NK-92 (cell line): ENCODE data around the gene ME3.
"Not testable (repeated sequence)": the region's sequence is repeated elsewhere in the genome, so short reads cannot be mapped to it uniquely, and the experiment has no call there.

Experiments used
- DNase-seq: peaks from one replicate; lab custom pipeline; 2025; ENCODE audit not compliant: unreplicated experiment; lab: John Stamatoyannopoulos, UW

ME3 gene

GRCh38 chr11:86565801-86566312 lies 106.6 kb downstream of the ME3 start:
- DNase-seq, result no peak

- no peak for DNase-seq
These were observed 107.0 kb downstream of the ME3 start for GRCh38 chr11:86565388-86565787.

- not testable (repeated sequence) for DNase-seq
These were observed 109.6 kb downstream of the ME3 start for GRCh38 chr11:86562842-86563241.

GRCh38 chr11:86559311-86559945 lies 113.0 kb downstream of the ME3 start:
- DNase-seq, result no peak

GRCh38 chr11:86558841-86559240 lies 113.6 kb downstream of the ME3 start:
- no peak for DNase-seq

GRCh38 chr11:86558207-86558606 lies 114.2 kb downstream of the ME3 start:
- no peak for DNase-seq

- DNase-seq, result no peak
These were observed 116.5 kb downstream of the ME3 start for GRCh38 chr11:86555866-86556265.

- no peak for DNase-seq
These were observed 117.0 kb downstream of the ME3 start for GRCh38 chr11:86555401-86555800.

- DNase-seq, result no peak
These were observed 119.2 kb downstream of the ME3 start for GRCh38 chr11:86553265-86553664.

GRCh38 chr11:86551288-86552092 lies 120.9 kb downstream of the ME3 start:
- DNase-seq, result no peak

- DNase-seq, result no peak
These were observed 121.7 kb downstream of the ME3 start for GRCh38 chr11:86550757-86551156.

GRCh38 chr11:86548271-86548917 lies 124.0 kb downstream of the ME3 start:
- DNase-seq, result no peak

- DNase-seq, result no peak
These were observed 124.7 kb downstream of the ME3 start for GRCh38 chr11:86547727-86548126.

- DNase-seq, result not testable (repeated sequence)
These were observed 131.1 kb downstream of the ME3 start for GRCh38 chr11:86541299-86541698.

GRCh38 chr11:86538223-86538548 lies 134.2 kb downstream of the ME3 start:
- DNase-seq, result no peak

- DNase-seq, result no peak
These were observed 134.7 kb downstream of the ME3 start for GRCh38 chr11:86537541-86538222.

- no peak for DNase-seq
These were observed 136.6 kb downstream of the ME3 start for GRCh38 chr11:86535773-86536172.

- no peak for DNase-seq
These were observed 147.6 kb downstream of the ME3 start for GRCh38 chr11:86524620-86525352.

- no peak for DNase-seq
These were observed 148.4 kb downstream of the ME3 start for GRCh38 chr11:86523738-86524619.

- not testable (repeated sequence) for DNase-seq
These were observed 149.9 kb downstream of the ME3 start for GRCh38 chr11:86522512-86522911.
